Stimulated activated CD4-positive, alpha-beta T cell treated with anti-CD3 and anti-CD28 coated beads, Interleukin-2, amount 100 ng/mL, for 48 hours (primary cell): ENCODE results near the gene SNX33.
"Not testable (repeated sequence)": the region's sequence is repeated elsewhere in the genome, so short reads cannot be mapped to it uniquely, and the experiment has no call there.

Experiments used
- DNase-seq, 2 donors: peaks; one replicate each; pipeline ENCODE4 v3.0.0-alpha.2; 2020

SNX33 gene, protein sequence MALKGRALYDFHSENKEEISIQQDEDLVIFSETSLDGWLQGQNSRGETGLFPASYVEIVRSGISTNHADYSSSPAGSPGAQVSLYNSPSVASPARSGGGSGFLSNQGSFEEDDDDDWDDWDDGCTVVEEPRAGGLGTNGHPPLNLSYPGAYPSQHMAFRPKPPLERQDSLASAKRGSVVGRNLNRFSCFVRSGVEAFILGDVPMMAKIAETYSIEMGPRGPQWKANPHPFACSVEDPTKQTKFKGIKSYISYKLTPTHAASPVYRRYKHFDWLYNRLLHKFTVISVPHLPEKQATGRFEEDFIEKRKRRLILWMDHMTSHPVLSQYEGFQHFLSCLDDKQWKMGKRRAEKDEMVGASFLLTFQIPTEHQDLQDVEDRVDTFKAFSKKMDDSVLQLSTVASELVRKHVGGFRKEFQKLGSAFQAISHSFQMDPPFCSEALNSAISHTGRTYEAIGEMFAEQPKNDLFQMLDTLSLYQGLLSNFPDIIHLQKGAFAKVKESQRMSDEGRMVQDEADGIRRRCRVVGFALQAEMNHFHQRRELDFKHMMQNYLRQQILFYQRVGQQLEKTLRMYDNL

DNA sequence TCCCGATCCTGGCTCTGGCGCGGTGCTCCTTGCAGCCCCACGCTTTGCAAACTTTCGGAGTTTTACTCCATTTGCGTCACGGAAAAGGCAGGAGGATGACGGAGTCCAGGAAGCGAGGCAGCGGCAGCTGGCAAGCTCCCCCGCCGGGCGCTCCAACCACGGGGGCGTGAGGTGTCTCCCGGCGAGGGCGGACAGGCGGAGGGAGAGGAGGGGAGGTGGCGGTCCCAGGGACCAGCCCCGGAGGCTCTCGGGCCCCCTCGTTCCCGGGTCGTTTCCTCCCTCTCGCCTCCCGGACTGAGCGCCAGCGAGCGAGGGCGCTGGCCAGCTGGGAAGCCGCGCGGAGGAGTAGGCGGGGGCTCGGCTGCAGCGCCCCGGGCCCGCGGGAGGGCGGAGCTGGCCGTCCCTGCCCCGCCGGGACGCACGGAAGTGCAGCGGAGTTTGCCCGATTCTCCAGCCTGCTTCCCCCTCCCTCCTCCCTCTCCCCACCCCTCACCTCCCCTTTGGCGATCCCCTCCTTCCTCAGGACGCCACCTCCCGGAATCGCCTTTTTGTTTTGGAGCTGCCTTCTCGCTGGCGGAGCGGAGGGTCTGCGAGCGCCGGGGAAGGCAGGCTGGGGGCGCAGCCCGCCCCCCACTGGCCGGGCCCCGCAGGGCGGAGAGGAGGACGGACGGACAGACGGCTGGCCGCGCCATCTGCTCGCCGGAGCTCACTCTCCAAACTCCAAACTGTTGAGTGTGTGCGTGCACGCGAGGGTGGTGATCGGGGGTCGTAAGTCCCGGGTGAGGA is at the start of gene SNX33:
Gene SNX33 (plus strand): TSS at position 543 of the 786 bp plus-strand sequence. CDS start 1,191 bp downstream, outside the sequence.
- peak; percentile 38 to 53 for DNase-seq

GRCh38 chr15:75598361-75598760 is 49.4 kb upstream of the SNX33 start:
- no peak for DNase-seq

DNA sequence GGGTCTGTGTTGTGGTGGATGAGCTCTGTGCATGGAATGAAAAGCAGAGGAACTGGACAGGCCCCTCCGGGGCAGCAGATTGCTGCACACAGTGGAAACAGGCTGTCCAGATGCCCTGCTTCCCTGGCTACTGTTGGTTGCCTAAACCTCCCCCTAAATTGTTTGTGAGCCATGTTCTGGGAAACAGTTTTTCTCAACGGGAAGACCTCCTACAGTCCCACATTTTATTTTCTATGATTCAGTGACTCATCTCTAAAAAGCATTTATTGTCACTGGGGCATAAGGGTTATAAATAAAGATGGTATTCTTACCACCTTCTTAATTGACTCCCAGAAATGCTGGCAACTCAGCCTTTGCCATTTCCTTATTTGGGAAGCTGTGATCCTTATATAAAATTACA is 48.3 kb upstream of the SNX33 start:
- DNase-seq: no peak

DNA sequence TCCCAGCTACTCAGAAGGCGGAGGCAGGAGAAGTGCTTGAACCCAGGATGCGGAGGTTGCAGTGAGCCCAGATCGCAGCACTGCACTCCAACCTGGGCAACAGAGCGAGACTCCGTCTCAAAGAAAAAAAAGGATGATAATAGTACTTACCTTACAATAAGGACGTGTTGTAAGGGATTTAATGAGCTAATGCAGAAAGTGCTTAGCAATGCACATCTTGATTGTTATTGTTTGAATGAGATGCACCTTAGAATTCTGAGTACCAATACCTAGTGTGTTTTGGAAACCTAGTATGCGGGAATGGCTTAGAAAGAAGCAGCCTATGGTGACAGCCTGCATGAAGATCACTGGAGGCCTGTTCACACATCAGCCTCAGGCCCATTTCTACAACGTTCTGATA is 41.7 kb upstream of the SNX33 start:
- DNase-seq: no peak

DNA sequence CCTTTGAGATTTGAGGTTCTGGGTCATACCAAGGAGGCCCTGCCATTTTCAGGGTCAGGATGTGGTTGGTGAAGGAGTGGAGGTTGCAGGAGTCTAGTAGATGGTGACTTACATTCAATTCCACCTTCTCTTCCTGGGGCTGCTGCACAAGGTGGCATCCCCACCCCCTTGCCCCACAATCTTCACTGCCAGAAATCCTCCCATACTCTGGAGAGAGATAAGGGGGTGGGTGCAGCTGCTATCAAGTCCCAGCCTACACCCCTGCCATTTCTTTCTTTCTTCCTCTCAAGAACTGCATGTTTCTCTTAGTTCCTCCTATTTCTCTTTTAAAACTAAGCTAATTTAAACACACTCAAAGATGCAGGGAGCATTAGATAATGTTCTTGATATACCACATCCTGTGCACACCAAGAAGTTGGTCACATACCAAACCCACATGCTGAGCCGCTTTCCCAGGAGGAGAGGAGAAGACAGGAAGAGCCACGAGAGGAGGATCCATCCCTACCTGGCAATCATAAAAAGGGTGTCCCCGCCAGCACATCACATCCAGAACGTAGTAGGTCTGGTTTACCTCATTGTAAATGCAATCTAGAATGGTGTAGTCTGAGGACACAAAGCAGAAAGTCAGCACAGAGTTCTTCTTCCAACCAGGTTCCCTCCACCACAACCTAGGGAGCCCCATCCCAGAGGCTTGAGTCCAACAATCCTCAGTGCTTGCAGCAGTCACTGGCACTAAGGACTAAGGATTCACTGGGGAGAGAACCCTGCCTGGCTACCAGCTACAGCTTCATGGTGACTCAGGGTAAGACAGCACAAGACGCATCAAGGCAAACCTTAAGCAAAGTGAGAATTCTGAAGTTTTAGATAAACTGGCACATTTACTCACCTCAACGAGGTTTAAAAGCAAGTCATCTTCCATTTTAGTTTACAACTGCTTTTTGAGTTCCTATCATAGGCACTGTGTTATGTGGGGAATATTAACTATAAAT is 40.7 kb upstream of the SNX33 start:
- DNase-seq: no peak

- no peak for DNase-seq
Observed at GRCh38 chr15:75616766-75617165, 30.9 kb upstream of the SNX33 start.

- DNase-seq: no peak
Observed at GRCh38 chr15:75620058-75620820, 27.5 kb upstream of the SNX33 start.

DNA sequence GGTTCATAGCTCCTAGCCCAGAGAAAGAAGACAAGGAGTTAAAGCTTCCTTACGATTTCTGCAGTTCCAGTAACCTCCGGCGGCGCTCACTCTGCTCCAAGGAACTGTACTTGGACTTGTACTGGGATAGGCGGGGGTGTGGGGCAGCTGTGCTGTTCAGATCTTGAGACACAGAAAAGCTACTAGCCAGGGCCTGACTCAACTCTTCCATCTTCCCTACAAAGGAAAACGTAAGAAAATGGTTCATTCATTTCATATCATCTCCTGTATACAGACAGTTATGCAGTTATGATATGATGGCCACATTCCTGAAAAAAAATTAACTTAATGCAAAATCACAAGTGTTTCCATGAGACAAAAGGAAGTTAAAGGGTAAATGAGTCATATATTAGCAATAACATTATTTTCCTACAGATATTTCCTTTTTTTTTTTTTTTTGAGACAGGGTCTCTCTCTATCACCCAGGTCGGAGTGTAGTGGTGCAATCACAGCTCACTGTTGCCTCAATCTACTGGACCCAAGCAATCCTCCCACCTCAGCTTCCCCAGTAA is 26.8 kb upstream of the SNX33 start:
- no peak for DNase-seq

DNA sequence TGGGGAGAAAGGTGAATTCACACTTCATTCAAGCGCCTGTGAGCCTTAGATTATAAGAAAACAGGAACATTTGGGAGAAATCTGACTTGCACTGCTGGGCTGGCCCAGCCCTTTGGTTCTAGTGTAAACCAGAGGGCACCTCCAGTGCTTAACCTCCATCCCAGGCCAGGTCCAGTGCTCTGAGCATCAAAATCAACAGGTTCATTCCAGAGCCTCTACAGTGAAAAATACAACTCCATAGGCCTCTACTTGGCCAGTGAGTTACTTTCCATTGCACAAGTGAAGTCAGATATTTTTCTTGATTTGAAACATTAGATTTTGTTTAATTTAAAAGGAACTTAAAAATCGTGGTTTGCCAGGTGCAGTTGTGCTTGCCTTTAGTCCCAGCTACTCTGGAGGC is 25.2 kb upstream of the SNX33 start:
- no peak for DNase-seq

DNA sequence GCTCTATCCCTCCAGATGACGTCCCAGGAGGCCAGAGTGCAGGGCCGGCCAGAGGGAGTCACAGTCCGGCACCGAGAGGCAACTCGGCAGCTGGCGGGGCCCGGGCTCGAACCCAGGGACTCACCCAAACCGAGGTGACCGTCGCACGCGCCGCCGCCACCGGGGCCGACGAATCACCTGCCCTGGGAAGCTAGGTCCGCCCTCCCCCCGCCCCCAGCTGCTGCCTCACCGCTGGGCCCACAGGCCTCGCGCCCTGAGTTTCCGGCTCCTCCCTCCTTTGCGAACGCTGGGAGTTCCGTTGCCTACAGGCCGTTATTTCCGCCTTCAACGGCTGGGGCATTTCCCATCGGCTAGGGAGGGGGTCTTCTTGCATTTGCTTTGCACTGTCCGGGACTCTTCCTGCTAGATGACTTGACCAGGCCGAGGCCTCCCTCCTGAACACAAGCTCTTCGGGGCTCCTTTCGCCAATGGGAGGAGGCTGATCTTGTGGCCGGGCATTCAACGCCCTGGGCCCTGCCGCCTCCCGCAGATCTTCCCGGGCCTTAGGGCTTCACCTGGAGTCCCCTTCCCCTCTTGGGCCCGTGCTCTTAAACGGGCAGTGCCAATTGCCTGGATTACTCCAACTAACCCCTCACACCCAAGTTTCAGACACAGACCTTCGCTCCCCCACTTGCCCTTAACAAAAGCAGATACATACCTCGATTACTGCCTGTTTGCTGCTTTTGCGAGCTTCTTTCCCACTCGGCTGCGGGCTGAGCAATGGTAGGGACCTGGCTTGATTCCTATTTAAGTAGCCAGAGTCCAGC is 22.0 kb upstream of the SNX33 start, which contains the start of gene SNUPN:
Gene SNUPN (minus strand): TSS at position 184 of the 806 bp plus-strand sequence. CDS start 4,674 bp downstream, outside the sequence.
- peak; percentile 89 to 92 for DNase-seq

GRCh38 chr15:75631935-75632334 is 15.8 kb upstream of the SNX33 start:
- no peak for DNase-seq

GRCh38 chr15:75633922-75634321 is 13.8 kb upstream of the SNX33 start:
- DNase-seq: not testable (repeated sequence)

GRCh38 chr15:75636026-75636425 is 11.7 kb upstream of the SNX33 start:
- DNase-seq: no peak

DNA sequence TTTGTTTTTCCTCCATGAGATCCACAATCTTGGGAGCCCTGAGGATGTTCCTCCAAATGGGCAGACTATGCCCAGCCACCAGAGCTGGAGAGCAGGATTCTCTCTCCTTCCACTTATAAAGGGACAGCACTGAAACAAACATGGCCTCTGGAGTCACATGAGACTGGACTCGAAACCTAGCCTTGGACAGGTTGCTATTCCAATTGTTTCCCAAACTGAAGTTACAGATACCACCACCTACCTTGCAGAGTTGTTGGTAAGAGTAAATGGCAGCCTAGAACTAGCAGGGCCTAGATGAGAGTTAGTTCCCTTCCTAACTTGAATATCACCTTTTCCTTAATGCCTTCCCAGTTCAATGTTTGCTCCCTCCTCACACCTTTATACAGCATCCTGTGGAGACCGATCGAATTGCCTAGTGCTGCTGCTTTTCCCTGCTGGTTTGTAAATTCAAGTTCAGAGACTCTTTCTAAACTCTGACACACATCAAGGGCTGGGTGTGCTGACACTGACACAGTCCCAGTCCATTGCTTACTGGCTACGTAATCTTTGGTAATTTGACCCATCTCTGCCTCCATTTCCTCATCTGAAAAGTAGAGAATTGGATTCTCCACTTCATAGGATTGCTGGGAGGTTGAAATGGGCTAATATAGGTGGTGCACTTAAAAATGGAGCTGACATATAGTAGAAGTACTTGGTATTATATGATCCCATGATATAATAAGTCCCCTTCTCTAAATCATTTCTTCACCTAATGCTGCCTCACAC is 10.3 kb upstream of the SNX33 start:
- DNase-seq: no peak

- no peak for DNase-seq
Observed at GRCh38 chr15:75639191-75639708, 8.5 kb upstream of the SNX33 start.

GRCh38 chr15:75639709-75640482 is 7.8 kb upstream of the SNX33 start, which contains the start of gene IMP3:
Gene IMP3, minus strand, starts transcription at chr15:75640224. Its CDS starts 56 bp downstream, at chr15:75640168.
- DNase-seq: peak; percentile 84 to 86

DNA sequence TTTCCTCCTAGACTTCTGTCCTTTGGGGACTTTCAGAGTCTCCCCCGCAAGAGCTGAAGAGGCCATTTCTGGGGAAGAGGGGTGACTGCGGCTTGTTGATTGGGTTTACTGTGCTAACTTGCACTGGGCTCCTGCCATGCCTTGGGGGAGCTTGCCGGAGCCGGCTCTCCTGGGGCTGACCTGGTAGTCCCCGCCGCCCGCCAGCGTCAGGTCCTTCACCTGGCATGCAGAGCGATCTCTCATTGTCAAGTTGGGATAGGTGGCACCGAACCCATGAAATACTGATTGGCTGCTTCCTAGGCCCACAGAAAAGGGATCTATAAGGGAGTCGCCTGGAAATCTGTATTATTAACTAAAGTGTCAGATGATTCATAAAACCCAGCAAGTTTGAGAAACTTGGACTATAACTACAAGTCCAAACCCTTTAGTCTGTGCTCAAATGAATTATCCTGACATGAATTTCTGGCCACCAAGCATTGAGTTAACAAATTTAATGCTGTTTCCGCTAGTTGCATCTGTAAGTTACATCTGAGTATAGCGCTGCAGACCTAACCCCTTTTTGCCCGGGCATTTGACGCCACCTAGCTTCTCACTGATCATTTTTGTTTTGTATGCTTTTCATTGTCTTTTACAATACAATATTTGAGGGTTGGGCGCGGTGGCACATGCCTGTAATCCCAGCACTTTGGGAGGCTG is 7.1 kb upstream of the SNX33 start:
- peak in 1 of 2 donors; percentile 33 for DNase-seq

GRCh38 chr15:75641179-75641503 is 6.6 kb upstream of the SNX33 start:
- DNase-seq: no peak
